Endothelial cell of umbilical vein (primary cell): Measurements from ENCODE around the gene JMJD7. TPM values are rescaled to one million over a fixed set of nuclear protein-coding genes. Genes with fewer than 3 reads are reported as not detected.

ENCODE experiments used
- BruUV-seq: library from RNA; stranded (reverse); fragments of 400-500 nt; replicated peaks from 2 replicates; lab custom pipeline; 2021; lab: Mats Ljungman, UMichigan
- CTCF ChIA-PET: fragments of 300-600, 350-600 bp; sonication (Branson Sonifier 250); formaldehyde crosslinking; loops from one replicate; lab custom pipeline; 2021; ENCODE audit warnings: antibody characterized with exemption, inconsistent platforms; lab: Charles Lee
- POLR2A ChIA-PET: fragments of 300-600, 350-600 bp; sonication (Branson Sonifier 250); formaldehyde crosslinking; loops from one replicate; lab custom pipeline; 2021; ENCODE audit warnings: antibody characterized with exemption, inconsistent platforms; lab: Charles Lee
- DNase-seq: peaks from one replicate; pipeline ENCODE4 v3.0.0-alpha.2; 2011; ENCODE audit warnings: low read depth, low spot score
- FAIRE-seq: peaks from 2 replicates; lab custom pipeline; 2011; peaks lifted over from hg19 to GRCh38; lab: Jason Lieb, UNC
- H2AFZ ChIP-seq: 2 replicates; pipeline ENCODE4 v1.6.0; 2012; ENCODE audit warnings: low read depth, low read length, control low read depth, inconsistent platforms
- H3K27ac ChIP-seq: 2 replicates; pipeline ENCODE4 v1.5.1; 2011; ENCODE audit warnings: low read depth, mild to moderate bottlenecking, control low read depth, low read length, moderate library complexity; ENCODE audit not compliant: insufficient read depth
- H3K27me3 ChIP-seq, 2 experiments: 2 replicates each; pipeline versions ENCODE4 v1.6.0 to v1.6.1; 2011; ENCODE audit warnings: low read length in 2 of 2, mixed read lengths in 1 of 2; ENCODE audit not compliant: control insufficient read depth in 2 of 2, insufficient read depth in 2 of 2
- H3K36me3 ChIP-seq, 2 experiments: 2 replicates in 1 of 2; 3 replicates in 1 of 2; pipeline ENCODE4 v1.5.1; 2011; ENCODE audit warnings: low read length in 2 of 2, mild to moderate bottlenecking in 1 of 2, moderate library complexity in 1 of 2; ENCODE audit not compliant: control insufficient read depth in 2 of 2, insufficient read depth in 2 of 2; ENCODE audit errors: extremely low read depth in 1 of 2
- H3K4me1 ChIP-seq: 3 replicates; pipeline ENCODE4 v1.5.1; 2011; ENCODE audit warnings: mild to moderate bottlenecking, low read length; ENCODE audit not compliant: control insufficient read depth, insufficient read depth; ENCODE audit errors: extremely low read depth
- H3K4me2 ChIP-seq: 2 replicates; pipeline ENCODE4 v1.6.1; 2011; ENCODE audit warnings: low read length, control low read depth, mixed read lengths; ENCODE audit not compliant: insufficient read depth
- H3K4me3 ChIP-seq, 3 experiments: fragments of 200-600 bp in 1 of 3; sonication (generic), shearing (Covaris generic) in 1 of 3; replicated peaks in 1 of 3; 2 replicates each; pipeline ENCODE4 v1.5.1; 2011 to 2016; ENCODE audit warnings: control low read depth in 3 of 3, low read length in 3 of 3, mild to moderate bottlenecking in 2 of 3, inconsistent platforms in 1 of 3, low read depth in 1 of 3, moderate library complexity in 1 of 3; ENCODE audit not compliant: insufficient read depth in 1 of 3
- H3K79me2 ChIP-seq: 2 replicates; pipeline ENCODE4 v1.6.0; 2012; ENCODE audit warnings: low read length, inconsistent platforms; ENCODE audit not compliant: control insufficient read depth, insufficient read depth
- H3K9ac ChIP-seq: replicated peaks from 2 replicates; pipeline ENCODE3; 2011; ENCODE audit warnings: low read length, control low read depth; ENCODE audit not compliant: insufficient read depth; ENCODE audit errors: extremely low read depth
- H3K9me1 ChIP-seq: replicated peaks from 3 replicates; pipeline ENCODE4 v1.6.0; 2011; ENCODE audit warnings: mild to moderate bottlenecking, low read length; ENCODE audit not compliant: control insufficient read depth, insufficient read depth; ENCODE audit errors: extremely low read depth
- H3K9me3 ChIP-seq: replicated peaks from 2 replicates; pipeline ENCODE4 v1.5.1; 2012; ENCODE audit warnings: low read length, inconsistent platforms; ENCODE audit not compliant: control insufficient read depth, insufficient read depth
- H4K20me1 ChIP-seq: replicated peaks from 2 replicates; pipeline ENCODE3; 2011; ENCODE audit warnings: mild to moderate bottlenecking, low read length; ENCODE audit not compliant: control insufficient read depth, insufficient read depth; ENCODE audit errors: extremely low read depth
- EZH2 ChIP-seq: IDR thresholded peaks from 2 replicates; pipeline ENCODE4 v1.6.1; 2012; ENCODE audit warnings: borderline replicate concordance, low read depth, mild to moderate bottlenecking, moderate library complexity, low read length, inconsistent platforms; ENCODE audit not compliant: severe bottlenecking
- FOS ChIP-seq: IDR thresholded peaks from 2 replicates; pipeline ENCODE4 v1.6.1; 2011; ENCODE audit warnings: mild to moderate bottlenecking, low read length, moderate library complexity, borderline replicate concordance; ENCODE audit not compliant: insufficient read depth
- GATA2 ChIP-seq: IDR thresholded peaks from 2 replicates; pipeline ENCODE4 v1.7.0; 2011; ENCODE audit warnings: low read depth, mild to moderate bottlenecking, moderate library complexity, mixed read lengths, low read length; ENCODE audit not compliant: insufficient read length, insufficient read depth
- JUN ChIP-seq: IDR thresholded peaks from 2 replicates; pipeline ENCODE4 v1.6.1; 2011; ENCODE audit warnings: borderline replicate concordance, low read depth; ENCODE audit not compliant: insufficient read length, insufficient read depth
- POLR2AphosphoS5 ChIP-seq: IDR thresholded peaks from 2 replicates; pipeline ENCODE4 v1.6.1; 2012; ENCODE audit warnings: low read depth, mild to moderate bottlenecking, control low read depth, low read length, moderate library complexity; ENCODE audit not compliant: insufficient read depth
- dilution Hi-C: fragments of 300-500 bp; cut with MboI; formaldehyde crosslinking; loops from one replicate; pipeline ENCODE4 v1.15.0; 2019; ENCODE audit warnings: low sequenced_read_pairs; ENCODE audit not compliant: extremely low pct_ligation_motif_present
- intact Hi-C: fragments of 100-400 bp; cut with micrococcal nuclease; formaldehyde crosslinking; loops from one replicate; pipeline ENCODE4 v1.10.0; 2022
- polyA plus RNA-seq, 4 experiments: library from polyadenylated mRNA; depleted of rRNA in 3 of 4; stranded (reverse) in 3 of 4; unstranded in 1 of 4; fragments of >200 nt; gene quantifications; 2 replicates each; pipeline versions ENCODE4 v1.2.1 to v1.2.3, GENCODE V29; 2011 to 2012; ENCODE audit warnings: missing spikeins in 1 of 4
- total RNA-seq: library from RNA; stranded (reverse); gene quantifications from 2 replicates; pipeline ENCODE4 v1.2.3, GENCODE V29; 2021
- TF ChIP-seq, protein P1 (sequence below), 2 donors: IDR thresholded peaks; 1 replicate in 1 of 2; 2 replicates in 1 of 2; pipeline ENCODE4 v1.5.1; 2011; ENCODE audit warnings: low read length in 2 of 2, mild to moderate bottlenecking in 2 of 2, moderate library complexity in 2 of 2, control low read depth in 1 of 2, inconsistent platforms in 1 of 2, low read depth in 1 of 2; ENCODE audit not compliant: insufficient read depth in 1 of 2; ENCODE audit errors: extremely low read depth in 1 of 2
- TF ChIP-seq, protein P2 (sequence below): IDR thresholded peaks from 2 replicates; pipeline ENCODE4 v1.6.1; 2011; ENCODE audit not compliant: insufficient read depth, insufficient read length

The JMJD7 gene
- total and polyA plus RNA-seq, 2 donors (not counting 3 experiments of a cell fraction or from before 2014, with no cell fraction given) = 7.3 to 11.4 TPM

DNA sequence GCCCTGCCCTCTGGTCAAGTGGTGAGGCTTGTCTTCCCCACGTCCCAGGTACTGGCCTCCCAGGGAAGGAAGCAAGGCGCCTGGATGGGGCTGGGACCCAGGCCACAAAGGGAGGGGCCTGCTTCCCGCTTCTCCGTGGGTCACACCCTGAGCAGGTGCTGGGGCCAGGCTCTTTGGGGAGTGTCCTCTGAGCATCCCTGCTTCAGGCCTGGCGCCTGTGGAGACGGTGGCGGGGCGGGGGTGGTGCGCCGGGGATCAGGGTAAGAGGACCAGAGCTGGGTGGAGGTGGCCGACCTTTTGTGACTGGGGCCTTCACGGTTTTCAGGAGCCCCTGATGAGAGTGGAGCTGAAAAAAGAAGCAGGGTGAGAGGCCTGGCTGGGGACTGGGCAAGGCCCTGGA, 14.3 kb downstream of the JMJD7 start:
- CTCF ChIA-PET = interaction anchor here (1.2 kb wide), 1 partner anchor 62 kb away, joined by 4 read pairs; no protein-coding TSS in a partner anchor
- no peak overlapping the region for H3K9ac ChIP-seq
- no peak overlapping the region for H3K27ac ChIP-seq
- no peak overlapping the region for H3K4me3 ChIP-seq
- no peak for DNase-seq
- POLR2A ChIA-PET = no interaction called here
- BruUV-seq = no TSS peak
- H3K79me2 ChIP-seq = no peaks in the 10 kb centered on the region
- H3K9me3 ChIP-seq = no peaks in the 10 kb centered on the region
- H3K4me1 ChIP-seq = no peaks in the 10 kb centered on the region
- no peaks in the 10 kb centered on the region for H3K27me3 ChIP-seq
- TF ChIP-seq, protein P1, sequence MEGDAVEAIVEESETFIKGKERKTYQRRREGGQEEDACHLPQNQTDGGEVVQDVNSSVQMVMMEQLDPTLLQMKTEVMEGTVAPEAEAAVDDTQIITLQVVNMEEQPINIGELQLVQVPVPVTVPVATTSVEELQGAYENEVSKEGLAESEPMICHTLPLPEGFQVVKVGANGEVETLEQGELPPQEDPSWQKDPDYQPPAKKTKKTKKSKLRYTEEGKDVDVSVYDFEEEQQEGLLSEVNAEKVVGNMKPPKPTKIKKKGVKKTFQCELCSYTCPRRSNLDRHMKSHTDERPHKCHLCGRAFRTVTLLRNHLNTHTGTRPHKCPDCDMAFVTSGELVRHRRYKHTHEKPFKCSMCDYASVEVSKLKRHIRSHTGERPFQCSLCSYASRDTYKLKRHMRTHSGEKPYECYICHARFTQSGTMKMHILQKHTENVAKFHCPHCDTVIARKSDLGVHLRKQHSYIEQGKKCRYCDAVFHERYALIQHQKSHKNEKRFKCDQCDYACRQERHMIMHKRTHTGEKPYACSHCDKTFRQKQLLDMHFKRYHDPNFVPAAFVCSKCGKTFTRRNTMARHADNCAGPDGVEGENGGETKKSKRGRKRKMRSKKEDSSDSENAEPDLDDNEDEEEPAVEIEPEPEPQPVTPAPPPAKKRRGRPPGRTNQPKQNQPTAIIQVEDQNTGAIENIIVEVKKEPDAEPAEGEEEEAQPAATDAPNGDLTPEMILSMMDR (IDR thresholded peaks at IDR 0.05; ENCODE audit: extremely low read depth in 1 of 2, insufficient read depth in 1 of 2, low read depth in 1 of 2, low read length in 2 of 2) = no peak
- TF ChIP-seq EZH2 = no peak
- TF ChIP-seq POLR2AphosphoS5 = no peak
- no peak for TF ChIP-seq JUN
- TF ChIP-seq FOS = no peak
- no peak for TF ChIP-seq GATA2
- TF ChIP-seq, protein P2, sequence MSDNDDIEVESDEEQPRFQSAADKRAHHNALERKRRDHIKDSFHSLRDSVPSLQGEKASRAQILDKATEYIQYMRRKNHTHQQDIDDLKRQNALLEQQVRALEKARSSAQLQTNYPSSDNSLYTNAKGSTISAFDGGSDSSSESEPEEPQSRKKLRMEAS = no peak
- no peaks in the 10 kb centered on the region for H3K9me1 ChIP-seq
- intact Hi-C loops = no loop called here
- H3K36me3 ChIP-seq = peaks cover 4 to 11% of the 10 kb centered on the region in 2 experiments
- dilution Hi-C loops = no loop called here
- H4K20me1 ChIP-seq = no peaks in the 10 kb centered on the region
- H2AFZ ChIP-seq = no peak overlapping the region
- no peak for FAIRE-seq
- no peak overlapping the region for H3K4me2 ChIP-seq
